ENCODE data around the gene PAPOLB.

DNA sequence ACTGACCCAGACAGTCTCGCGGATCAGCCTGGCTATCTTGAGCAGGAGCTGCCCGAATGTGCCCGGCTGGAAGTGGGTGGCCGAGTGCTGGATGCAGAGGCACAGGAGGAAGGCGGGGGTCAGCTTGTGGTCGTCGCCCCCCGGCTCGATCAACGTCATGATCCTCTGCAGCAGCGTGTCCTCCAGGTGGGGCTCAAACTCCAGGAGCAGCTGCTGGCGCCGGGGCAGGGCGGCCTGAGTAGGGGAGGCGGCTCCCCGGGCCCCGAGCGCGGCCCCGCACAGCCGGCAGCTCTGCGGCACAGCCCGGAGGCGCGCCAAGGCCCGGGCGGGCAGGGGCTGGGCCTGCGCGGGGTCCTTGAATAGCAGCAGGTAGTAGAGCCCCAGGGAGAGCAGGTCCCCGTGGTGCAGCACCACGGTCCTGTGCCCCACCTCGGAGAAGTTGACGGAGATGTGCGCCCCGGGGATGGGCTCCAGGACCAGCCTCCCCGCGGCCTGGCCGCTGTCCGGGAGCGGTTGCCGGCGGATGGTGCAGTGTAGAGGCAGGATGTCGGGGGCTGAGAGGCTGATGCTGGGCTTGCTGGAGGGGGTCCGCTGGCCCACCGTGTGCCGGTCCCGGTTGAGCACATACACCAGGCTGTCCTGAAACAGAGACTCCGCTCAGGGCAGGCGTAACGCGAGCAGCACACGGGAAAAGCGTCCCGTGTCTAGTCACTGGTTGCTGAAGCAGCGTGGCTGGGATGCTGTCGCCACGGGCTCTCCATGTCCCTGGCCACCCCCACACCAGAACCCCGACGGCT, 27.0 kb downstream of the PAPOLB start:
- TF ChIP-seq ZNF384 (IDR thresholded peaks at IDR 0.05) (no peak), ARNT (IDR thresholded peaks at IDR 0.05) (no peak), FOXM1 (IDR thresholded peaks at IDR 0.05; ENCODE audit: borderline replicate concordance) (no peak), CTBP1 (IDR thresholded peaks at IDR 0.05; ENCODE audit: borderline replicate concordance) (no peak)
